Pancreas (tissue), 10 donors: ENCODE measurements around the gene CLDN34. TPM values are rescaled to one million over a fixed set of nuclear protein-coding genes. Genes with fewer than 3 reads are reported as not detected.
A peak's percentile ranks its signal among the peaks of the same experiment; 100 is the strongest.

Experiments
- ATAC-seq, 4 donors: fragments of 200-7000 bp; cut with Tn5 transposase; one replicate each; pipeline versions ENCODE4 v1.8.0 to v1.9.1; 2020; ENCODE audit warnings: mild to moderate bottlenecking in 4 of 4, moderate library complexity in 4 of 4
- DNase-seq, 6 donors: peaks; one replicate each; pipeline ENCODE4 v3.0.0-alpha.2; 2020
- FAIRE-seq: peaks from 2 replicates; lab custom pipeline; 2012; peaks lifted over from hg19 to GRCh38; lab: Jason Lieb, UNC
- H3K27ac ChIP-seq, 4 donors: fragments of 200-600 bp; sonication (generic); 1 replicate in 3 of 4; 2 replicates in 1 of 4; pipeline versions ENCODE4 v1.5.0 to v1.8.0; 2020
- H3K27me3 ChIP-seq, 4 donors: fragments of 200-600 bp; one replicate each; pipeline ENCODE4 v1.8.0; 2021
- H3K36me3 ChIP-seq, 3 donors: fragments of 200-600 bp; sonication (generic) in 1 of 3; one replicate each; pipeline versions ENCODE4 v1.5.0 to v1.8.0; 2020 to 2021
- H3K4me1 ChIP-seq, 3 donors: fragments of 200-600 bp; one replicate each; pipeline ENCODE4 v1.8.0; 2021
- H3K4me3 ChIP-seq, 4 donors: fragments of 200-600 bp; sonication (generic) in 2 of 4; one replicate each; pipeline versions ENCODE4 v1.5.0 to v1.8.0; 2020 to 2021
- H3K9me3 ChIP-seq, 4 donors: fragments of 200-600 bp; one replicate each; pipeline ENCODE4 v1.8.0; 2021
- CTCF ChIP-seq, 4 donors: fragments of 200-600 bp; sonication (generic) in 3 of 4; IDR thresholded peaks; one replicate each; pipeline versions ENCODE4 v1.5.0 to v1.8.0; 2021; ENCODE audit warnings: antibody characterized with exemption in 4 of 4
- WGBS, 2 donors: extraction: QIAGEN DNeasy Blood & Tissue Kit; methylation state at CpG; one replicate each; pipeline ENCODE4 v1.1.7; 2013; 5-methylcytosine and 5-hydroxymethylcytosine counted together
- intact Hi-C, 3 donors: fragments of 100-400 bp; cut with DNase I; formaldehyde crosslinking; loops; one replicate each; pipeline versions ENCODE4 v1.11.1 to v1.14.2; 2022
- polyA plus RNA-seq, 2 donors: library from polyadenylated mRNA; stranded (reverse); fragments of 200-250 nt; gene quantifications; one replicate each; pipeline ENCODE4 v1.2.3, GENCODE V29; 2013
- total RNA-seq, 6 donors: library from RNA; stranded (reverse); fragmentation: NEBNext Ultra II Directional in 4 of 6; extraction: Animal tissue kit (Norgen Biotek cat#: 25700) in 4 of 6; gene quantifications; one replicate each; pipeline versions ENCODE4 v1.2.1 to v1.2.4, GENCODE V29; 2021 to 2023
- donor health status: healthy with polysubstance abuse.
- donor health status: DM: no; HTN: no; CAD: no; lungs with moderate emphysema.
- donor health status: DM: no; HTN: no; CAD: no.
- donor health status: control.
- donor health status: control.
- donor health status: Bipolar disorder and iron deficiency.
- donor health status: DM: yes; HTN: yes; CAD: no.
- donor health status: DM: no; HTN: no; CAD: no.
- donor health status: DM: no; HTN: no; CAD: no.
- donor health status: DM: yes; HTN: yes; CAD: no.

CLDN34 gene
- total and polyA plus RNA-seq, 8 donors: 0.19 to 0.40 (median 0.29) TPM; not detected in 1

- no peak for DNase-seq
- intact Hi-C loops: no loop called here
- no peaks in the 10 kb centered on the region for H3K27me3 ChIP-seq
- peak overlapping the region in 1 of 4 donors; percentile 60 for H3K27ac ChIP-seq
- no peak for ATAC-seq
- FAIRE-seq: no peak
- H3K9me3 ChIP-seq: no peaks in the 10 kb centered on the region
- no peaks in the 10 kb centered on the region for H3K36me3 ChIP-seq
- H3K4me3 ChIP-seq: peak overlapping the region in 2 of 4 donors; percentile 48 to 57
- H3K4me1 ChIP-seq: no peaks in the 10 kb centered on the region
- 1 to 20% methylated on average over 8 to 70 of the region's 71 CpGs for WGBS, 2 donors
- no peak for TF ChIP-seq CTCF (IDR thresholded peaks at IDR 0.05)
These were observed 48.2 kb downstream of the CLDN34 start for GRCh38 chrX:10015355-10015722.

GRCh38 chrX:10015723-10016518 is 48.8 kb downstream of the CLDN34 start:
- 1 to 25% methylated on average over 65 to 87 of the region's 87 CpGs for WGBS, 2 donors
- intact Hi-C loops: no loop called here
- no peak for FAIRE-seq

GRCh38 chrX:10016519-10017132 is 49.5 kb downstream of the CLDN34 start:
- ATAC-seq: no peak
- Histone ChIP-seq H3K27me3 (no peaks in the 10 kb centered on the region), H3K9me3 (no peaks in the 10 kb centered on the region), H3K36me3 (no peaks in the 10 kb centered on the region), H3K4me3 (peak overlapping the region; percentile 33 to 54 (median 44)), H3K27ac (peak overlapping the region; percentile 17 to 74 (median 60)), H3K4me1 (no peaks in the 10 kb centered on the region)
- 14 to 40% methylated on average over 11 of the region's 11 CpGs for WGBS, 2 donors
- no peak for TF ChIP-seq CTCF (IDR thresholded peaks at IDR 0.05)
- peak; percentile 41 for FAIRE-seq
- no peak for DNase-seq
- intact Hi-C loops: no loop called here

More at GRCh38 chrX:10015723-10016518, 48.8 kb downstream of the CLDN34 start:
- H3K9me3 ChIP-seq: no peaks in the 10 kb centered on the region
- no peak for TF ChIP-seq CTCF (IDR thresholded peaks at IDR 0.05)
- H3K27me3 ChIP-seq: no peaks in the 10 kb centered on the region
- peak overlapping the region; percentile 17 to 74 (median 60) for H3K27ac ChIP-seq
- peak overlapping the region; percentile 33 to 54 (median 44) for H3K4me3 ChIP-seq
- no peaks in the 10 kb centered on the region for H3K36me3 ChIP-seq
- DNase-seq (peak; percentile 19 to 69 (median 40)), ATAC-seq (peak; percentile 13 to 23 (median 15))
- no peaks in the 10 kb centered on the region for H3K4me1 ChIP-seq

GRCh38 chrX:10017872-10018271 is 50.7 kb downstream of the CLDN34 start:
- intact Hi-C loops: no loop called here
- H3K4me3 ChIP-seq: no peak overlapping the region
- no peaks in the 10 kb centered on the region for H3K9me3 ChIP-seq
- 38 to 47% methylated on average over 8 of the region's 8 CpGs for WGBS, 2 donors
- H3K36me3 ChIP-seq: no peaks in the 10 kb centered on the region
- FAIRE-seq (peak; percentile 91), ATAC-seq (no peak), DNase-seq (no peak)
- no peak for TF ChIP-seq CTCF (IDR thresholded peaks at IDR 0.05)
- no peaks in the 10 kb centered on the region for H3K4me1 ChIP-seq
- peak overlapping the region in 1 of 4 donors; percentile 7 for H3K27ac ChIP-seq
- H3K27me3 ChIP-seq: no peaks in the 10 kb centered on the region

Other genes starting within 250 kb of the CLDN34 start
- gene GPR143, start 201.5 kb upstream of the CLDN34 start, total RNA-seq: 1 to 10 TPM in 3 of 6 donors, under 1 TPM in 3; 0.60 to 1.9 (median 0.92) TPM
- 1 to 10 TPM; 1.1 to 1.9 TPM for gene GPR143, start 201.5 kb upstream of the CLDN34 start, polyA plus RNA-seq
- 1 to 10 TPM; 3.2 to 6.6 (median 4.2) TPM for gene SHROOM2, start 180.9 kb upstream of the CLDN34 start, total RNA-seq
- 1 to 10 TPM; 3.3 to 3.8 TPM for gene SHROOM2, start 180.9 kb upstream of the CLDN34 start, polyA plus RNA-seq
- 1 to 10 TPM; 1.3 to 4.0 (median 2.4) TPM for gene CLCN4, start 189.6 kb downstream of the CLDN34 start, total RNA-seq
- 1 to 10 TPM in 1 of 2 donors, under 1 TPM in 1; 0.57 to 3.3 TPM for gene CLCN4, start 189.6 kb downstream of the CLDN34 start, polyA plus RNA-seq